Sigmoid colon (tissue), 4 donors: ENCODE measurements around the gene CD24.

Experiments used
- CTCF ChIP-seq, 4 experiments: fragments of 450-650 bp in 3 of 4; fragments of 200-600 bp in 1 of 4; IDR thresholded peaks; one replicate each; pipeline ENCODE4 v1.5.1; 2016 to 2019; ENCODE audit warnings: antibody characterized with exemption in 4 of 4, mild to moderate bottlenecking in 3 of 4, moderate library complexity in 2 of 4
- POLR2A ChIP-seq, 2 donors: fragments of 450-650 bp; IDR thresholded peaks; one replicate each; pipeline ENCODE4 v1.6.1; 2016; ENCODE audit warnings: antibody characterized with exemption in 2 of 2, mild to moderate bottlenecking in 2 of 2, moderate library complexity in 2 of 2
- POLR2AphosphoS5 ChIP-seq, 4 donors: sonication (generic); formaldehyde crosslinking; IDR thresholded peaks; one replicate each; pipeline ENCODE4 v1.6.1; 2017; ENCODE audit warnings: antibody characterized with exemption in 4 of 4

- TF ChIP-seq POLR2A (IDR thresholded peaks at IDR 0.05), result no peak
- no peak for TF ChIP-seq CTCF (IDR thresholded peaks at IDR 0.05)
- TF ChIP-seq POLR2AphosphoS5 (IDR thresholded peaks at IDR 0.05), result no peak
These were observed 14.5 kb downstream of the CD24 start for GRCh38 chr6:106959985-106960384.
